H1 (cell line): ENCODE results near the gene MPV17L2. TPM values are rescaled to one million over a fixed set of nuclear protein-coding genes. Genes with fewer than 3 reads are reported as not detected.

Source experiments
- CHD7 ChIP-seq: fragments of 300-600 bp; sonication (generic); IDR thresholded peaks from 2 replicates; pipeline ENCODE4 v1.7.1; 2012; ENCODE audit warnings: low read length, moderate library complexity, mild to moderate bottlenecking, inconsistent platforms; ENCODE audit not compliant: insufficient replicate concordance
- EGR1 ChIP-seq: IDR thresholded peaks from 2 replicates; pipeline ENCODE4 v1.6.1; 2011; ENCODE audit warnings: low read depth, low read length, borderline replicate concordance
- FOSL1 ChIP-seq: IDR thresholded peaks from 2 replicates; pipeline ENCODE4 v1.6.1; 2011; ENCODE audit warnings: mild to moderate bottlenecking, low read depth, low read length, moderate library complexity; ENCODE audit not compliant: insufficient read depth
- HDAC2 ChIP-seq, 2 experiments: fragments of 300-600 bp in 1 of 2; sonication (generic) in 1 of 2; IDR thresholded peaks; 2 replicates each; pipeline ENCODE4 v1.6.1; 2011 to 2012; ENCODE audit warnings: low read depth in 2 of 2, low read length in 2 of 2, mild to moderate bottlenecking in 2 of 2, moderate library complexity in 2 of 2, borderline replicate concordance in 1 of 2, inconsistent platforms in 1 of 2
- RAD21 ChIP-seq, 2 experiments: IDR thresholded peaks in 1 of 2; conservative IDR thresholded peaks in 1 of 2; 2 replicates each; pipeline ENCODE4 v1.6.1; 2011; ENCODE audit warnings: low read depth in 2 of 2, low read length in 2 of 2, improper control_type of control experiment in 1 of 2, inconsistent platforms in 1 of 2, mild to moderate bottlenecking in 1 of 2, moderate library complexity in 1 of 2
- SUZ12 ChIP-seq: fragments of 200-600 bp; sonication (generic); IDR thresholded peaks from 2 replicates; pipeline ENCODE4 v1.6.1; 2012; ENCODE audit warnings: mild to moderate bottlenecking, inconsistent platforms, low read length, moderate library complexity, mixed read lengths
- TAF1 ChIP-seq: IDR thresholded peaks from 2 replicates; pipeline ENCODE4 v1.6.1; 2011; ENCODE audit warnings: mild to moderate bottlenecking, low read depth, low read length
- TCF12 ChIP-seq: IDR thresholded peaks from 2 replicates; pipeline ENCODE4 v1.6.1; 2011; ENCODE audit warnings: low read depth, mild to moderate bottlenecking, low read length
- TEAD4 ChIP-seq: IDR thresholded peaks from 2 replicates; pipeline ENCODE4 v1.6.1; 2012; ENCODE audit warnings: low read depth, low read length, inconsistent platforms, mixed read lengths
- polyA plus RNA-seq, 7 experiments: library from polyadenylated mRNA; depleted of rRNA in 3 of 7; stranded (reverse) in 5 of 7; unstranded in 2 of 7; fragments of >200 nt in 5 of 7; fragments of 200-250 nt in 2 of 7; gene quantifications; 1 replicate in 5 of 7; 2 replicates in 1 of 7; 4 replicates in 1 of 7; pipeline versions ENCODE4 v1.2.1 to v1.2.3, GENCODE V29; 2011 to 2013; ENCODE audit warnings: missing spikeins in 2 of 7, mixed read lengths in 2 of 7
- total RNA-seq: library from RNA; stranded (reverse); fragmentation: NEBNext Ultra II Directional; extraction: Animal tissue kit (Norgen Biotek cat#: 25700); gene quantifications from 2 replicates; pipeline ENCODE4 v1.2.1, GENCODE V29; 2021

The MPV17L2 gene
- total and polyA plus RNA-seq, 2 of the 8 experiments (the other 6 are each of a cell fraction or from before 2014, with no cell fraction given) = 24.2 to 82.6 TPM

DNA sequence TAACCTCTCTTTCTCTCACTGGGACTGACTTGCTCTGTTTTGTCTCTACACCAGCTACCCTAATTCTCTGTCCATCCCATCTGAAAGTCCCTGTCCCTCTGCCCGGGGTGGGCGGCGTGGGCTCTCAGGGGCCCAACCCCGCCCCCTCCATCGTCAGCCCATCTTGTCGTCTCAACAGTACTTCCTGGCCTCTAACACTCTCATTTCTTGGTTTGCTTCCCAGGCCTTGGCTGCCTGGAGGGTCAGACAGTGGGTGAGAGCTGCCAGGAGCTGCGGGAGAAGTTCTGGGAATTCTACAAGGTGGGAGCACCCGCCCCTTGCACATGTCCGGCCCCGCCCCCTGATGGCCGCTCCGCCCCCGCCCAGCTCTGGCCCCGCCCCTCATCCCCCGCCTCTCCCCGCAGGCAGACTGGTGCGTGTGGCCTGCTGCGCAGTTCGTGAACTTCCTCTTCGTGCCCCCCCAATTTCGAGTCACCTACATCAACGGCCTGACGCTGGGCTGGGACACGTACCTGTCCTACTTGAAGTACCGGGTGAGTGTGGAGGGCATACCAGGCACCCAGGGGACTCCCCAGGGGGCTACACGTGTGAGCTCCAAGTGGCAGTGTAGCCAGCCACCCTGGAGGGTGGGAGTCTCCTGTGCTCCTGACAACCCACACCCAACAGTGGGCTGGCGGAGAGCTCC is 1.7 kb downstream of the MPV17L2 start (continued):
- TF ChIP-seq CHD7 (no peak), FOSL1 (no peak), TAF1 (no peak), SUZ12 (no peak), TEAD4 (no peak), HDAC2 (IDR thresholded peaks at IDR 0.05; ENCODE audit: borderline replicate concordance in 1 of 2, low read depth in 2 of 2, low read length in 2 of 2) (no peak), RAD21 (IDR thresholded peaks at IDR 0.05 in 1 of 2, conservative IDR thresholded peaks at IDR 0.05 in 1 of 2; ENCODE audit: low read depth in 2 of 2, low read length in 2 of 2) (no peak), EGR1 (no peak), TCF12 (no peak)
